Activated CD8-positive, alpha-beta memory T cell treated with anti-CD3 and anti-CD28 coated beads, Interleukin-2, amount 50 U/mL, for 48 hours (primary cell): ENCODE data around the gene CCL7.
"Not testable (repeated sequence)": the region's sequence is repeated elsewhere in the genome, so short reads cannot be mapped to it uniquely, and the experiment has no call there.

Source experiments
- DNase-seq: peaks from one replicate; pipeline ENCODE4 v3.0.0-alpha.2; 2020

Gene CCL7

GRCh38 chr17:34269969-34270368 is at the start of gene CCL7:
CCL7 (plus strand) TSS chr17:34270221; CDS start chr17:34270291, 70 bp downstream.
- no peak for DNase-seq

- no peak for DNase-seq
Measured at GRCh38 chr17:34220752-34221395, 49.1 kb upstream of the CCL7 start.

- no peak for DNase-seq
Measured at GRCh38 chr17:34221411-34221810, 48.6 kb upstream of the CCL7 start.

- no peak for DNase-seq
Measured at GRCh38 chr17:34222722-34223497, 47.1 kb upstream of the CCL7 start.

GRCh38 chr17:34225046-34225445 is 45.0 kb upstream of the CCL7 start:
- no peak for DNase-seq

- DNase-seq: no peak
Measured at GRCh38 chr17:34226011-34226743, 43.8 kb upstream of the CCL7 start.

GRCh38 chr17:34226744-34227034 is 43.3 kb upstream of the CCL7 start:
- DNase-seq: no peak

GRCh38 chr17:34227293-34227692 is 42.7 kb upstream of the CCL7 start:
- not testable (repeated sequence) for DNase-seq

- no peak for DNase-seq
Measured at GRCh38 chr17:34227707-34228106, 42.3 kb upstream of the CCL7 start.

- no peak for DNase-seq
Measured at GRCh38 chr17:34228781-34229180, 41.2 kb upstream of the CCL7 start.

- DNase-seq: no peak
Measured at GRCh38 chr17:34230342-34230741, 39.7 kb upstream of the CCL7 start.

- DNase-seq: no peak
Measured at GRCh38 chr17:34234616-34235015, 35.4 kb upstream of the CCL7 start.

GRCh38 chr17:34235389-34236028 is 34.5 kb upstream of the CCL7 start:
- DNase-seq: no peak

GRCh38 chr17:34236281-34236892 is 33.6 kb upstream of the CCL7 start:
- DNase-seq: no peak

GRCh38 chr17:34237458-34237857 is 32.6 kb upstream of the CCL7 start:
- DNase-seq: no peak

GRCh38 chr17:34241062-34241461 is 29.0 kb upstream of the CCL7 start:
- no peak for DNase-seq

- DNase-seq: no peak
Measured at GRCh38 chr17:34242587-34243363, 27.2 kb upstream of the CCL7 start.

GRCh38 chr17:34243364-34244320 is 26.4 kb upstream of the CCL7 start:
- no peak for DNase-seq

- no peak for DNase-seq
Measured at GRCh38 chr17:34245351-34245905, 24.6 kb upstream of the CCL7 start.

GRCh38 chr17:34246446-34246845 is 23.6 kb upstream of the CCL7 start:
- no peak for DNase-seq

- DNase-seq: no peak
Measured at GRCh38 chr17:34246881-34247280, 23.1 kb upstream of the CCL7 start.
